Immature natural killer cell (primary cell): ENCODE data around the gene KAT2B. TPM values are rescaled to one million over a fixed set of nuclear protein-coding genes. Genes with fewer than 3 reads are reported as not detected.

Source experiments
- DNase-seq, 3 donors: peaks; one replicate each; pipeline ENCODE4 v3.0.0; 2022; ENCODE audit warnings: mixed read lengths in 1 of 3
- H3K27ac Mint-ChIP-seq, 6 donors: one replicate each; pipeline ENCODE4 v1.8.0; 2020; ENCODE audit warnings: mixed read lengths in 6 of 6, mild to moderate bottlenecking in 5 of 6, inconsistent platforms in 4 of 6, moderate library complexity in 3 of 6
- H3K27me3 Mint-ChIP-seq, 3 donors: one replicate each; pipeline ENCODE4 v1.8.0; 2020 to 2021; ENCODE audit warnings: low read depth in 3 of 3, mild to moderate bottlenecking in 3 of 3, mixed read lengths in 3 of 3, moderate library complexity in 3 of 3, inconsistent platforms in 1 of 3
- H3K36me3 Mint-ChIP-seq, 3 donors: one replicate each; pipeline ENCODE4 v1.8.0; 2020; ENCODE audit warnings: mixed read lengths in 3 of 3, inconsistent platforms in 2 of 3, mild to moderate bottlenecking in 2 of 3
- H3K4me1 Mint-ChIP-seq, 2 donors: one replicate each; pipeline ENCODE4 v1.8.0; 2020; ENCODE audit warnings: inconsistent platforms in 2 of 2, mild to moderate bottlenecking in 2 of 2, mixed read lengths in 2 of 2, moderate library complexity in 1 of 2
- H3K4me3 Mint-ChIP-seq, 5 donors: one replicate each; pipeline ENCODE4 v1.8.0; 2020; ENCODE audit warnings: mild to moderate bottlenecking in 5 of 5, mixed read lengths in 5 of 5, inconsistent platforms in 3 of 5, moderate library complexity in 3 of 5
- H3K9me3 Mint-ChIP-seq, 6 donors: one replicate each; pipeline ENCODE4 v1.8.0; 2020; ENCODE audit warnings: mild to moderate bottlenecking in 6 of 6, mixed read lengths in 6 of 6, inconsistent platforms in 4 of 6, moderate library complexity in 3 of 6
- polyA plus RNA-seq, 3 donors: library from polyadenylated mRNA; unstranded; fragments of 300-500 nt; fragmentation: Illumina TruSeq; gene quantifications; one replicate each; pipeline ENCODE4 v1.2.3, GENCODE V29; 2021

The KAT2B gene
- polyA plus RNA-seq, 3 donors from 2014 or later = 2.5 to 12.0 (median 5.8) TPM

DNA sequence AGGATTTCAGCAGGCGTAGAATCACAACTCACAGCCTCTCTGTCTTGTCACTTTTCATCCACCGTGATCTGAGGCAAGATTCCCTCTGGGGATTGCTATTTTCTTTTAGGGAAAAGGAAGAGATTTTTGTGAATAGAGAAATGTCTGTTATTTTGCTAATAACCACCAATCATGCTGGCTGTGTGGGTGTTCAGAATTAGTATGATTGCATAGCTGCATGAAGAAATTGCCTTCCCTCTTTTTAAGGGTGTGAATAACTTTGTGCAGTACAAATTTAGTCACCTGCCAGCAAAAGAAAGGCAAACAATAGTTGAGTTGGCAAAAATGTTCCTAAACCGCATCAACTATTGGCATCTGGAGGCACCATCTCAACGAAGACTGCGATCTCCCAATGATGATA lies 60.8 kb downstream of the KAT2B start:
- Mint-ChIP-seq H3K27ac (peak overlapping the region; percentile 34 to 92 (median 86)), H3K27me3 (peaks cover 0 to 2% (median 0%) of the 10 kb centered on the region in 3 donors), H3K9me3 (no peaks in the 10 kb centered on the region), H3K4me1 (peaks cover 72 to 89% of the 10 kb centered on the region in 2 donors), H3K36me3 (peaks cover 14 to 24% (median 19%) of the 10 kb centered on the region in 3 donors), H3K4me3 (peak overlapping the region in 3 of 5 donors; percentile 6 to 44 (median 36))
- DNase-seq = no peak

DNA sequence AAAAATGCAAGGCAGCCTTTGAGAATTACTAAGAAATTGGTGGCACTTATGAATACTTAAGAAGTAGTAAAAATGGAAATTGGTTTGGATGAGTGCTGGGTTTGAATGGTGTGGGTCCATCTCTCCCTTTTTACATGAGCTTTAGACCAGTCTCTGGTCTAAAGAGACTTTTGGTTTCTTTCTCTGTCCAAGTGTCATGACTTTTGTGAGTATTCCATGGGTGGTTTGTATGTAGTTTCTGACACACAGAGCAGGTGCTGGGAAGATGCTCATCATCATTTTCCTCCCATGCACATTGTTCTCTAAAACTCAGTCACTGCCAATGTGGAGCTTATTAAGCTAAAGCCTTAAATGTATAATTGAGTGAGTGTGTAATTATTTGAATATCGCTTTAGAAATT lies 63.5 kb downstream of the KAT2B start:
- H3K4me1 Mint-ChIP-seq = peaks cover 84 to 91% of the 10 kb centered on the region in 2 donors
- no peaks in the 10 kb centered on the region for H3K9me3 Mint-ChIP-seq
- H3K27me3 Mint-ChIP-seq = peaks cover 0 to 2% (median 0%) of the 10 kb centered on the region in 3 donors
- peaks cover 4 to 10% (median 9%) of the 10 kb centered on the region in 3 donors for H3K36me3 Mint-ChIP-seq
- no peak for DNase-seq
- peak overlapping the region; percentile 85 to 92 (median 90) for H3K27ac Mint-ChIP-seq
- peak overlapping the region; percentile 77 to 85 (median 80) for H3K4me3 Mint-ChIP-seq

DNA sequence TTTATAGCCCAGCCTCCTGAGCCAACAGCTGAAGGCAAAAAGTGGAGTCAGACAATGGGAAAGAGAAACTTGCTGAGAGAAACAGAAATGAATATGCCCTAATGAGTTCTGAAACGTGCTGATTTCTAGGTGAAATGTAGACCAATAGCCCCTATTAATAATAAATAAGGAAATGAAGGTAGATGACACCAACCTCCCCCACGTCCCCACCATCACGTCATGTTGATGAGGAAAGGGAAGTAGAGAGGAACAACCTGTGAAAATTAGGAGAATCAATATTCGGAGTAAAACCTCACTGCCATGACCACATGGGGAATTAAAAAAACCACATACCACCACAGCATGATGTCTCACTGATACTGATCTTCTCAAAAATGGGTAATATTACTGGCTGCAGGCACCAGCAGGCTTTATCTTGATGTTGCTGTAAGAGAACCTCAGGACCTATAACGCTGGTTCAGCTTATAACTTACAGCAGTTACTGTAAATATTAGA lies 64.0 kb downstream of the KAT2B start:
- Mint-ChIP-seq H3K36me3 (peaks cover 3 to 10% (median 7%) of the 10 kb centered on the region in 3 donors), H3K4me3 (peak overlapping the region; percentile 77 to 85 (median 80)), H3K27ac (peak overlapping the region; percentile 85 to 92 (median 90)), H3K9me3 (no peaks in the 10 kb centered on the region), H3K4me1 (peaks cover 84 to 91% of the 10 kb centered on the region in 2 donors), H3K27me3 (peaks cover 0 to 2% (median 0%) of the 10 kb centered on the region in 3 donors)
- peak; percentile 66 to 69 (median 67) for DNase-seq

- peak overlapping the region; percentile 27 to 85 (median 68) for H3K4me3 Mint-ChIP-seq
These were observed 65.5 kb downstream of the KAT2B start for GRCh38 chr3:20105513-20106280.

DNA sequence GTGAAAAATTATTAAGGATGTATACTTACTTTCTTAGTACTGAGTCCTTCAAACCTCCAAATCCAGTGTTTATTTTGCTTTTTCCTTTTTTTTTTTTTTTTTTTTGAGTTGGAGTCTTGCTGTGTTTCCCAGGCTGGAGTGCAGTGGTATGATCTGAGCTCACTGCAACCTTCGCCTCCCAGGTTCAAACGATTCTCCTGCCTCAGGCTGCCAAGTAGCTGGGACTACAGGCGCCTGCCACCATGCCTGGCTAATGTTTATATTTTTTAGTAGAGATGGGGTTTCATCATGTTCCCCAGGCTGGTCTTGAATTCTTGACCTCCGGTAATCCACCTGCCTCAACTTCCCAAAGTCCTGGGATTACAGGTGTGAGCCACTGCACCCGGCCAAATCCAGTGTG lies 67.5 kb downstream of the KAT2B start:
- no peak for DNase-seq
- no peak overlapping the region for H3K27ac Mint-ChIP-seq
- peak overlapping the region in 2 of 5 donors; percentile 24 to 29 for H3K4me3 Mint-ChIP-seq
- peaks cover 70 to 78% of the 10 kb centered on the region in 2 donors for H3K4me1 Mint-ChIP-seq
- no peaks in the 10 kb centered on the region for H3K9me3 Mint-ChIP-seq
- peaks cover 8 to 18% (median 16%) of the 10 kb centered on the region in 3 donors for H3K36me3 Mint-ChIP-seq
- no peaks in the 10 kb centered on the region for H3K27me3 Mint-ChIP-seq

More at GRCh38 chr3:20105513-20106280, 65.5 kb downstream of the KAT2B start:
- Mint-ChIP-seq H3K36me3 (peaks cover 7 to 9% (median 7%) of the 10 kb centered on the region in 3 donors), H3K27me3 (no peaks in the 10 kb centered on the region), H3K27ac (peak overlapping the region; percentile 83 to 92 (median 84)), H3K9me3 (no peaks in the 10 kb centered on the region), H3K4me1 (peaks cover 78 to 91% of the 10 kb centered on the region in 2 donors)
- no peak for DNase-seq

GRCh38 chr3:20108869-20109268 lies 68.6 kb downstream of the KAT2B start:
- DNase-seq = no peak
- Mint-ChIP-seq H3K36me3 (peaks cover 12 to 25% (median 22%) of the 10 kb centered on the region in 3 donors), H3K27me3 (no peaks in the 10 kb centered on the region), H3K4me3 (peak overlapping the region in 1 of 5 donors; percentile 38), H3K27ac (peak overlapping the region; percentile 1 to 65 (median 20)), H3K9me3 (no peaks in the 10 kb centered on the region), H3K4me1 (peaks cover 60 to 73% of the 10 kb centered on the region in 2 donors)

DNA sequence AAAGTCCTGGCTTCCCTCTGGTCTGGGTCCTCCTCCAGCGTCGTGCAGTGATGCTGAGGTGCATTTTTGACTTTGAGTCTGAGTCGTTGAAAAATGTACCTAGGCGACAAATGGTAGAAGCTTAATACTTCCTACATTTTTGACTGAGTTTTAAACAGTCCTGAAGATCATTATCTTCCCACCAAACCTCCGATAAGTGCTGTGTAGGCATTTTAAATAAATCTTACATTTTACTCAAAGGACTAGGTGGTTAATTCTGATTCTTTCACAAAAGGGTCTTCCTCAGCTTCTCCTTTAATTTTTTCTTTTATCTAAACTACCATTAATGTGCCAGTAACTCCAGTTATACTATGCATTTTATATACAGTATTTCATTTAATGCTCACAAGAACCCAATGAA lies 70.6 kb downstream of the KAT2B start:
- peak overlapping the region in 2 of 6 donors; percentile 13 to 22 for H3K27ac Mint-ChIP-seq
- H3K36me3 Mint-ChIP-seq = peaks cover 22 to 40% (median 36%) of the 10 kb centered on the region in 3 donors
- DNase-seq = no peak
- H3K4me1 Mint-ChIP-seq = peaks cover 42 to 59% of the 10 kb centered on the region in 2 donors
- no peaks in the 10 kb centered on the region for H3K9me3 Mint-ChIP-seq
- no peaks in the 10 kb centered on the region for H3K27me3 Mint-ChIP-seq
- no peak overlapping the region for H3K4me3 Mint-ChIP-seq

GRCh38 chr3:20111836-20112235 lies 71.6 kb downstream of the KAT2B start:
- H3K9me3 Mint-ChIP-seq = no peaks in the 10 kb centered on the region
- peaks cover 30 to 50% (median 45%) of the 10 kb centered on the region in 3 donors for H3K36me3 Mint-ChIP-seq
- H3K27ac Mint-ChIP-seq = no peak overlapping the region

DNA sequence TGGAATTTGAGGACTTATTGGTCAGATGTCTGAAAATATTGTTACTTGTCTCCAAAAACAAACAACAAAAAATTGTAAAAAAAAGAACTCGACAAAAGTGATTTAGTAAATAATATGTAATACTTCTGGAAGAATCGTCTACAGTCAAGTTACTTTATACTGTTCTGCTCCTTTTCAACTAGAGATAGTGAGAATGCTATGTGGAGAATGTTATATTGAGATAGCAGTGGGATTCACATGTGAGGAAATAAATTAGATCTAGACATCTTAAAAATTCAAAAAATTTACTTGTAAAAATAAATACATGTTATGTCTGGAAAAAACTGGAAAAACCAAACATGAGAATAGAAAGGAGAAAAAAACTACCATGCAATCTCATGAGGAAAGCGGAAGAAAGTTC lies 80.8 kb downstream of the KAT2B start:
- H3K4me3 Mint-ChIP-seq = no peak overlapping the region
- peaks cover 37 to 62% (median 53%) of the 10 kb centered on the region in 3 donors for H3K36me3 Mint-ChIP-seq
- H3K27me3 Mint-ChIP-seq = peaks cover 0 to 2% (median 0%) of the 10 kb centered on the region in 3 donors
- no peaks in the 10 kb centered on the region for H3K9me3 Mint-ChIP-seq
- no peak for DNase-seq
- peak overlapping the region in 4 of 6 donors; percentile 11 to 77 (median 42) for H3K27ac Mint-ChIP-seq
- peaks cover 5 to 30% of the 10 kb centered on the region in 2 donors for H3K4me1 Mint-ChIP-seq

More at GRCh38 chr3:20111836-20112235, 71.6 kb downstream of the KAT2B start:
- no peak overlapping the region for H3K4me3 Mint-ChIP-seq
- no peaks in the 10 kb centered on the region for H3K27me3 Mint-ChIP-seq
- H3K4me1 Mint-ChIP-seq = peaks cover 33 to 54% of the 10 kb centered on the region in 2 donors
- no peak for DNase-seq

DNA sequence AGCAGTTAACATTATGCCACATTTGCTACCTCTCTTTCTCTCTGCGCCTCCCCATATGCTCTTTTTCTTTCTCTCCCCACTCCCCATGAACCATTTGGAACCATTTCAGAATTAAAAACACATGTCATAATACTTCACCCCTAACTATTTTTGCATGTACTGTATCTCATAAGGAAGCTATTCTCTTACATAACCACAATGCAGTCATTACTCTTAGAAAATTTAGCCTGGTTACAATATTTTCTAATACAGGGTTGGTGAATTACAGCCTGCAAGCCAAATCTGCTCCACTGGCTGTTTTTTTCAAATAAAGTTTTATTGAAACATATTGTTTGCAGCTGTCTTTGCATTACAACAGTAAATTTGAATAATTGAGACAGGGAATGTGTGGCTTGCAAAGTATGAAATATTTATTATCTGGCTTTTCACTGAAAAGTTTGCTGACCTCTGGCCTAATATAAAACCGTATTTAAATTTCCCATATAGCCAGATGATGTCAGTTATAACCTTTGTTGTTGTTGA lies 82.9 kb downstream of the KAT2B start:
- Mint-ChIP-seq H3K36me3 (peaks cover 32 to 62% (median 46%) of the 10 kb centered on the region in 3 donors), H3K27me3 (peaks cover 0 to 2% (median 2%) of the 10 kb centered on the region in 3 donors), H3K9me3 (no peaks in the 10 kb centered on the region), H3K27ac (peak overlapping the region in 5 of 6 donors; percentile 10 to 69 (median 40)), H3K4me1 (peaks cover 5 to 27% of the 10 kb centered on the region in 2 donors), H3K4me3 (no peak overlapping the region)
- no peak for DNase-seq

DNA sequence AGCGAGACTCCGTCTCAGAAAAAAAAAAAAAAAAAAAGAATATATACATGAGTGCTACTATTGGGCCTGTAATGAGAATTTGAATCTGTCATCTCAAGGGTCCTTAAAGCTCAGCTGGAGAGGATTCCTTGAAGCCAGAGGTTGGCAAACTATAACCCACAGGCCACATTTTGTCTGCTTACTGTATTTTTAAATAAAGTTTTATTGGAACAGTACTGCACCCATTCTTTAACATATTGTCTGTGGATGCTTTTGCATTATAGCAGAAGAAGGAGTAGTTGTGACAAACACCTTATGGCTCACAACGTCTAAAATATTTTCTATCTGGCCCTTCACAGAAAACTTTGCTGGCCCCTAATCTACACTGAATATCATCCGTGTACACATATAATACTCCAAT lies 85.0 kb downstream of the KAT2B start:
- DNase-seq = no peak
- Mint-ChIP-seq H3K9me3 (no peaks in the 10 kb centered on the region), H3K27ac (peak overlapping the region in 4 of 6 donors; percentile 37 to 82 (median 64)), H3K27me3 (peaks cover 0 to 2% (median 2%) of the 10 kb centered on the region in 3 donors), H3K36me3 (peaks cover 31 to 66% (median 43%) of the 10 kb centered on the region in 3 donors), H3K4me1 (peaks cover 5 to 31% of the 10 kb centered on the region in 2 donors), H3K4me3 (no peak overlapping the region)

- Mint-ChIP-seq H3K27me3 (peaks cover 0 to 2% (median 2%) of the 10 kb centered on the region in 3 donors), H3K36me3 (peaks cover 31 to 66% (median 42%) of the 10 kb centered on the region in 3 donors), H3K4me1 (peaks cover 5 to 37% of the 10 kb centered on the region in 2 donors), H3K4me3 (no peak overlapping the region), H3K9me3 (no peaks in the 10 kb centered on the region), H3K27ac (peak overlapping the region; percentile 8 to 82 (median 64))
- no peak for DNase-seq
These were observed 85.7 kb downstream of the KAT2B start for GRCh38 chr3:20125897-20126296.

DNA sequence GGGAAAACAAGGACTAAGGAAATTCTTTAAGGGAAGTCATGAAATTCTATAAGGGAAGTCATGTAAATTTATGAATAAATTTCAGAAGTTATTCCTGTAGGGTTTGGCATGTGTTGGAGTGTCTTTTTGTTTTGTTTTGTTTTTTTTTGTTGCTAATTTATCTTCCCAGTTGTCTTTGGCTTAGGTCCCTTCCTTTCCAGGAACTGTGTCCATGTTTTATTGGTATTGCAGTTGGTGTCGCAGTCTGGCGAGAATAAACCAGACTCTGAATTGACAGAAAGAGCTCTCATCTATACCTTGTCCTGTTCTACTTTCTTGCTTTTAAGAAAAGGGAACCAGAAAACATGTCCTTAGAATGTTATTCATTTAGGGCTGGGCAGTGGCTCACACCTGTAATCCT lies 88.1 kb downstream of the KAT2B start:
- DNase-seq = no peak
- Mint-ChIP-seq H3K27me3 (peaks cover 0 to 2% (median 2%) of the 10 kb centered on the region in 3 donors), H3K4me1 (peaks cover 5 to 42% of the 10 kb centered on the region in 2 donors), H3K36me3 (peaks cover 30 to 51% (median 35%) of the 10 kb centered on the region in 3 donors), H3K27ac (peak overlapping the region in 4 of 6 donors; percentile 13 to 61 (median 22)), H3K9me3 (no peaks in the 10 kb centered on the region), H3K4me3 (no peak overlapping the region)
